ENCODE measurements around the gene UXT. TPM values are rescaled to one million over a fixed set of nuclear protein-coding genes. Genes with fewer than 3 reads are reported as not detected.

The UXT gene
- total and polyA plus RNA-seq, 4 donors: 34.0 to 99.0 (median 65.3) TPM

DNA sequence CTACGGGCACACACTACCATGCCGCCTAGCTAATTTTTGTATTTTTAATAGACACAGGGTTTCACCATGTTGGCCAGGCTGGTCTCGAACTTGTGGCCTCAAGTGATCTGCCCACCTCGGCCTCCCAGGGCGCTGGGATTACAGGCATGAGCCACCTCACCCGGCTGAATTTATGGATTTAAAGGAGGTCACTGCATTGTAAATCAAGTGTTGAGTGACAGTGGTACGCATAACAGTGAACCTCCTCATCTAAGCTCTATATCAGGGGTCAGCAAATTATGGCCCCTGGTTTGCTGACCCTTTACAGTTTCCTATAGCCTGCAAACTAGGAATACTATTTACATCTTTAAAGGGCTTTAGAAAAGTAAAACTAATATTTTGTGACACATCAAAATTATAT lies 2.6 kb upstream of the UXT start:
- Histone ChIP-seq H3K4me1 (ENCODE audit: control insufficient read depth in 4 of 4, insufficient read depth in 4 of 4, low read length in 3 of 4) (peaks cover 0 to 2% (median 0%) of the 10 kb centered on the region in 4 donors), H3K9me3 (ENCODE audit: control insufficient read depth in 4 of 4, low read length in 3 of 4) (no peaks in the 10 kb centered on the region), H3K27ac (ENCODE audit: low read depth in 1 of 2, low read length in 2 of 2) (no peak overlapping the region), H3K9ac (ENCODE audit: low read depth in 1 of 2, low read length in 2 of 2) (no peak overlapping the region), H3K27me3 (ENCODE audit: control insufficient read depth in 4 of 4, insufficient read depth in 4 of 4, low read length in 3 of 4) (no peaks in the 10 kb centered on the region), H3K36me3 (ENCODE audit: control insufficient read depth in 4 of 4, insufficient read depth in 3 of 4, low read depth in 1 of 4, low read length in 3 of 4) (peaks cover 0 to 7% (median 2%) of the 10 kb centered on the region in 4 donors), H3K4me3 (ENCODE audit: low read depth in 1 of 3, low read length in 3 of 3) (no peak overlapping the region)
- 96% methylated on average over 7 of the region's 7 CpGs for WGBS
- no peak for DNase-seq (ENCODE audit: low spot score)
- TF ChIP-seq, protein P1, sequence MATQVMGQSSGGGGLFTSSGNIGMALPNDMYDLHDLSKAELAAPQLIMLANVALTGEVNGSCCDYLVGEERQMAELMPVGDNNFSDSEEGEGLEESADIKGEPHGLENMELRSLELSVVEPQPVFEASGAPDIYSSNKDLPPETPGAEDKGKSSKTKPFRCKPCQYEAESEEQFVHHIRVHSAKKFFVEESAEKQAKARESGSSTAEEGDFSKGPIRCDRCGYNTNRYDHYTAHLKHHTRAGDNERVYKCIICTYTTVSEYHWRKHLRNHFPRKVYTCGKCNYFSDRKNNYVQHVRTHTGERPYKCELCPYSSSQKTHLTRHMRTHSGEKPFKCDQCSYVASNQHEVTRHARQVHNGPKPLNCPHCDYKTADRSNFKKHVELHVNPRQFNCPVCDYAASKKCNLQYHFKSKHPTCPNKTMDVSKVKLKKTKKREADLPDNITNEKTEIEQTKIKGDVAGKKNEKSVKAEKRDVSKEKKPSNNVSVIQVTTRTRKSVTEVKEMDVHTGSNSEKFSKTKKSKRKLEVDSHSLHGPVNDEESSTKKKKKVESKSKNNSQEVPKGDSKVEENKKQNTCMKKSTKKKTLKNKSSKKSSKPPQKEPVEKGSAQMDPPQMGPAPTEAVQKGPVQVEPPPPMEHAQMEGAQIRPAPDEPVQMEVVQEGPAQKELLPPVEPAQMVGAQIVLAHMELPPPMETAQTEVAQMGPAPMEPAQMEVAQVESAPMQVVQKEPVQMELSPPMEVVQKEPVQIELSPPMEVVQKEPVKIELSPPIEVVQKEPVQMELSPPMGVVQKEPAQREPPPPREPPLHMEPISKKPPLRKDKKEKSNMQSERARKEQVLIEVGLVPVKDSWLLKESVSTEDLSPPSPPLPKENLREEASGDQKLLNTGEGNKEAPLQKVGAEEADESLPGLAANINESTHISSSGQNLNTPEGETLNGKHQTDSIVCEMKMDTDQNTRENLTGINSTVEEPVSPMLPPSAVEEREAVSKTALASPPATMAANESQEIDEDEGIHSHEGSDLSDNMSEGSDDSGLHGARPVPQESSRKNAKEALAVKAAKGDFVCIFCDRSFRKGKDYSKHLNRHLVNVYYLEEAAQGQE (IDR thresholded peaks at IDR 0.05): no peak
- TF ChIP-seq RAD21 (IDR thresholded peaks at IDR 0.05): no peak
- TF ChIP-seq FOXA2 (IDR thresholded peaks at IDR 0.05): no peak
- TF ChIP-seq SP1 (IDR thresholded peaks at IDR 0.05): no peak
- TF ChIP-seq TAF1 (conservative IDR thresholded peaks at IDR 0.05): no peak
- TF ChIP-seq GABPA (IDR thresholded peaks at IDR 0.05 in 1 of 2, conservative IDR thresholded peaks at IDR 0.05 in 1 of 2): no peak
- TF ChIP-seq HNF4G (IDR thresholded peaks at IDR 0.05): no peak
- no peak for TF ChIP-seq NR2F2 (IDR thresholded peaks at IDR 0.05)
- no peak for TF ChIP-seq YY1 (IDR thresholded peaks at IDR 0.05)

DNA sequence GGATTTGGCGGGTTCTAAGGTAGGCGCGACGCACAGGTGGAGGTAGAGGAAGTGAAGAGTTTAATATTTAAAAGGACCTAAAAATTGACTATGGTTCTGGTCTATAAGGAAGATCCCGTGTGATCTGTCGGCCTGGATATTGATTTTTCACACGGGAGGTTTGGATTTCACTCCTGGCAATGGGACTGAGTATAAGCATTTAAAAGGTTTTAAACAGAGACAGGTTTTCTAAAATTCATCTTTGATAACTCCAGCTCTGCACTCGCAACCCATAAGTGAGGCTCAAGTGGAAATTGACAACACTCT lies 394 bp upstream of the UXT start:
- Histone ChIP-seq H3K4me1 (ENCODE audit: control insufficient read depth in 4 of 4, insufficient read depth in 4 of 4, low read length in 3 of 4) (peaks cover 0 to 2% (median 0%) of the 10 kb centered on the region in 4 donors), H3K9ac (ENCODE audit: low read depth in 1 of 2, low read length in 2 of 2) (no peak overlapping the region), H3K4me3 (ENCODE audit: low read depth in 1 of 3, low read length in 3 of 3) (peak overlapping the region; percentile 8 to 87 (median 64)), H3K9me3 (ENCODE audit: control insufficient read depth in 4 of 4, low read length in 3 of 4) (no peaks in the 10 kb centered on the region), H3K27me3 (ENCODE audit: control insufficient read depth in 4 of 4, insufficient read depth in 4 of 4, low read length in 3 of 4) (no peaks in the 10 kb centered on the region), H3K36me3 (ENCODE audit: control insufficient read depth in 4 of 4, insufficient read depth in 3 of 4, low read depth in 1 of 4, low read length in 3 of 4) (peaks cover 0 to 19% (median 5%) of the 10 kb centered on the region in 4 donors), H3K27ac (ENCODE audit: low read depth in 1 of 2, low read length in 2 of 2) (peak overlapping the region; percentile 94 to 97)
- no peak for DNase-seq (ENCODE audit: low spot score)
- 15% methylated on average over 8 of the region's 8 CpGs for WGBS
- TF ChIP-seq FOXA2 (IDR thresholded peaks at IDR 0.05): no peak
- TF ChIP-seq, protein P2, sequence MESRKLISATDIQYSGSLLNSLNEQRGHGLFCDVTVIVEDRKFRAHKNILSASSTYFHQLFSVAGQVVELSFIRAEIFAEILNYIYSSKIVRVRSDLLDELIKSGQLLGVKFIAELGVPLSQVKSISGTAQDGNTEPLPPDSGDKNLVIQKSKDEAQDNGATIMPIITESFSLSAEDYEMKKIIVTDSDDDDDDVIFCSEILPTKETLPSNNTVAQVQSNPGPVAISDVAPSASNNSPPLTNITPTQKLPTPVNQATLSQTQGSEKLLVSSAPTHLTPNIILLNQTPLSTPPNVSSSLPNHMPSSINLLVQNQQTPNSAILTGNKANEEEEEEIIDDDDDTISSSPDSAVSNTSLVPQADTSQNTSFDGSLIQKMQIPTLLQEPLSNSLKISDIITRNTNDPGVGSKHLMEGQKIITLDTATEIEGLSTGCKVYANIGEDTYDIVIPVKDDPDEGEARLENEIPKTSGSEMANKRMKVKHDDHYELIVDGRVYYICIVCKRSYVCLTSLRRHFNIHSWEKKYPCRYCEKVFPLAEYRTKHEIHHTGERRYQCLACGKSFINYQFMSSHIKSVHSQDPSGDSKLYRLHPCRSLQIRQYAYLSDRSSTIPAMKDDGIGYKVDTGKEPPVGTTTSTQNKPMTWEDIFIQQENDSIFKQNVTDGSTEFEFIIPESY (IDR thresholded peaks at IDR 0.05): no peak
- TF ChIP-seq TAF1 (conservative IDR thresholded peaks at IDR 0.05): no peak
- no peak for TF ChIP-seq SP1 (IDR thresholded peaks at IDR 0.05)
- TF ChIP-seq, protein P3, sequence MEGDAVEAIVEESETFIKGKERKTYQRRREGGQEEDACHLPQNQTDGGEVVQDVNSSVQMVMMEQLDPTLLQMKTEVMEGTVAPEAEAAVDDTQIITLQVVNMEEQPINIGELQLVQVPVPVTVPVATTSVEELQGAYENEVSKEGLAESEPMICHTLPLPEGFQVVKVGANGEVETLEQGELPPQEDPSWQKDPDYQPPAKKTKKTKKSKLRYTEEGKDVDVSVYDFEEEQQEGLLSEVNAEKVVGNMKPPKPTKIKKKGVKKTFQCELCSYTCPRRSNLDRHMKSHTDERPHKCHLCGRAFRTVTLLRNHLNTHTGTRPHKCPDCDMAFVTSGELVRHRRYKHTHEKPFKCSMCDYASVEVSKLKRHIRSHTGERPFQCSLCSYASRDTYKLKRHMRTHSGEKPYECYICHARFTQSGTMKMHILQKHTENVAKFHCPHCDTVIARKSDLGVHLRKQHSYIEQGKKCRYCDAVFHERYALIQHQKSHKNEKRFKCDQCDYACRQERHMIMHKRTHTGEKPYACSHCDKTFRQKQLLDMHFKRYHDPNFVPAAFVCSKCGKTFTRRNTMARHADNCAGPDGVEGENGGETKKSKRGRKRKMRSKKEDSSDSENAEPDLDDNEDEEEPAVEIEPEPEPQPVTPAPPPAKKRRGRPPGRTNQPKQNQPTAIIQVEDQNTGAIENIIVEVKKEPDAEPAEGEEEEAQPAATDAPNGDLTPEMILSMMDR (IDR thresholded peaks at IDR 0.05; ENCODE audit: low read depth, low read length, missing input control): no peak
- TF ChIP-seq HNF4A (conservative IDR thresholded peaks at IDR 0.05): no peak

Data from liver (tissue), 9 donors.